Body of pancreas (tissue), 4 donors: ENCODE results near the gene ATG16L2. TPM values are rescaled to one million over a fixed set of nuclear protein-coding genes. Genes with fewer than 3 reads are reported as not detected.

Source experiments
- ATAC-seq: fragments of 150-250 bp; one replicate; pipeline ENCODE4 v1.9.1; 2016
- DNase-seq, 4 donors: peaks; one replicate each; pipeline ENCODE4 v3.0.0-alpha.2; 2019
- H3K27ac ChIP-seq, 4 donors: fragments of 200-600 bp; sonication (generic); 1 replicate in 3 of 4; 2 replicates in 1 of 4; pipeline versions ENCODE4 v1.5.1 to v1.6.1; 2016 to 2019; ENCODE audit warnings: mild to moderate bottlenecking in 1 of 4, mixed read lengths in 1 of 4, moderate library complexity in 1 of 4
- H3K27me3 ChIP-seq, 2 donors: fragments of 200-600 bp; sonication (generic); one replicate each; pipeline ENCODE4 v1.6.0; 2016; ENCODE audit warnings: mild to moderate bottlenecking in 1 of 2
- H3K36me3 ChIP-seq, 2 donors: fragments of 200-600 bp; sonication (generic); replicated peaks in 1 of 2; 2 replicates each; pipeline ENCODE4 v1.5.1; 2016; ENCODE audit warnings: low read depth in 2 of 2; ENCODE audit not compliant: insufficient read depth in 1 of 2
- H3K4me1 ChIP-seq: fragments of 200-600 bp; sonication (generic); one replicate; pipeline ENCODE4 v1.6.0; 2016
- H3K4me3 ChIP-seq, 2 donors: fragments of 200-600 bp; sonication (generic); 1 replicate in 1 of 2; 2 replicates in 1 of 2; pipeline ENCODE4 v1.5.1; 2016 to 2019
- H3K9me3 ChIP-seq, 3 donors: fragments of 200-600 bp; sonication (generic); 1 replicate in 2 of 3; 2 replicates in 1 of 3; pipeline ENCODE4 v1.5.1; 2016
- CTCF ChIP-seq, 7 experiments: fragments of 450-650 bp in 4 of 7; fragments of 200-600 bp in 3 of 7; sonication (generic) in 3 of 7; IDR thresholded peaks; one replicate each; pipeline ENCODE4 v1.5.1; 2016 to 2019; ENCODE audit warnings: antibody characterized with exemption in 7 of 7
- POLR2A ChIP-seq, 3 donors: fragments of 450-650 bp; IDR thresholded peaks; one replicate each; pipeline ENCODE4 v1.6.1; 2016; ENCODE audit warnings: antibody characterized with exemption in 3 of 3, mild to moderate bottlenecking in 2 of 3
- WGBS, 2 donors: methylation state at CpG; one replicate each; pipeline ENCODE4 v1.1.5; 2017; 5-methylcytosine and 5-hydroxymethylcytosine counted together
- intact Hi-C: fragments of 100-400 bp; cut with DNase I; formaldehyde crosslinking; loops from one replicate; pipeline ENCODE4 v1.15.1; 2023
- total RNA-seq, 2 donors: library from RNA; depleted of rRNA; stranded (reverse); fragments of >200 nt; gene quantifications; one replicate each; pipeline ENCODE4 v1.1.0, GENCODE V29; 2016

ATG16L2 gene
- total RNA-seq, 2 donors from 2014 or later, result 27.5 to 28.3 TPM

DNA sequence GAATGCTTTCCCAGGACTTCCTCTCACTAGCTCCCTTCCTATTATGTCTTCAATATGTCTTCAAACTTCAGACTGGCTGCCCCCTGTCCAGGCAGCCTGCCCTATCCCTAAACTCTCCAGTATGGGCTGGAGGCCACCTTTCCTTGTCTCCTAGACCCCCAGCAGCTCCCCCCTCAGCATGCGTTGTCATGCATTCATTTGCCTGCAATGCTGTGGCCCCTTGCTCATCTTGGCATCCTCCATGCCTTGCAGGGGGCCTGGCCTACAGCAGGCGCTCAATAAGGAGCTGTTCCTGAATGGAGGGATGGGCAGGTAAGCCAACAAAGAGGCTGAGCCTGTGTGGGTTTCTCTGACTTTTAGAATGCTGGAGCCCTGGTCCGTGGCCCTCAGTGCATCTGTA, 45.6 kb upstream of the ATG16L2 start:
- Histone ChIP-seq H3K36me3 (no peaks in the 10 kb centered on the region), H3K4me1 (peaks cover 65% of the 10 kb centered on the region), H3K27ac (peak overlapping the region in 1 of 4 donors; percentile 7), H3K4me3 (no peak overlapping the region), H3K27me3 (no peaks in the 10 kb centered on the region), H3K9me3 (no peaks in the 10 kb centered on the region)
- WGBS, 2 donors, result 83 to 84% methylated on average over 3 of the region's 3 CpGs
- no peak for TF ChIP-seq POLR2A (IDR thresholded peaks at IDR 0.05)
- no peak for TF ChIP-seq CTCF (IDR thresholded peaks at IDR 0.05)
- DNase-seq, result no peak
- intact Hi-C loops, result no loop called here
- no peak for ATAC-seq

- Histone ChIP-seq H3K4me1 (peaks cover 76% of the 10 kb centered on the region), H3K27ac (no peak overlapping the region), H3K9me3 (no peaks in the 10 kb centered on the region), H3K36me3 (no peaks in the 10 kb centered on the region), H3K27me3 (no peaks in the 10 kb centered on the region), H3K4me3 (no peak overlapping the region)
- 56 to 61% methylated on average over 4 of the region's 4 CpGs for WGBS, 2 donors
- ATAC-seq (no peak), DNase-seq (no peak)
- intact Hi-C loops, result no loop called here
- TF ChIP-seq CTCF (IDR thresholded peaks at IDR 0.05), result no peak
- no peak for TF ChIP-seq POLR2A (IDR thresholded peaks at IDR 0.05)
Observed at GRCh38 chr11:72769680-72770079, 44.5 kb upstream of the ATG16L2 start.

DNA sequence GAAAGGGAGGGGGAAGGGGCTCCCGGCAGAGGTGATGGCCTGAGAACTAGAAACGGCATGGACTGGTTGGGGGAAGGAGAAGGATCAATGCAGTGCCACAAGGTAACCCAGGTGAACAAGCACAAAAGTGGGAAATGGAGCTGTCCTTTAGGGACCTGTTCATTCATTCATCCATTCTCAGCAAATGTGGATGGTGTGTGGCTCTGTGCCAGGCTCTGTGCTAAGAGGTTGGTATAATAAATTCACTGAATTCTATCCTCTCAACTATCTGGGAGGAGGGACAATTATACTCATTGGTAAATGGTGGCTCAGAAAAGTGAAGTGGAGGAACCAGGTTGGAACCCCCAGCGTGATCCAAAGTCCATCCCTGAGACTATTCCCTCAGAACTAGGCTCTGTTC, 43.4 kb upstream of the ATG16L2 start:
- Histone ChIP-seq H3K27ac (no peak overlapping the region), H3K36me3 (no peaks in the 10 kb centered on the region), H3K4me1 (peaks cover 88% of the 10 kb centered on the region), H3K9me3 (no peaks in the 10 kb centered on the region), H3K4me3 (no peak overlapping the region), H3K27me3 (no peaks in the 10 kb centered on the region)
- peak in 1 of 4 donors; percentile 36 for DNase-seq
- no peak for ATAC-seq
- TF ChIP-seq CTCF (IDR thresholded peaks at IDR 0.05) (no peak), POLR2A (IDR thresholded peaks at IDR 0.05) (no peak)
- intact Hi-C loops, result no loop called here
- WGBS, 2 donors, result 84% methylated on average over 3 of the region's 3 CpGs

GRCh38 chr11:72771507-72771906, 42.7 kb upstream of the ATG16L2 start:
- no peak for ATAC-seq
- TF ChIP-seq POLR2A (IDR thresholded peaks at IDR 0.05) (no peak), CTCF (IDR thresholded peaks at IDR 0.05) (no peak)
- intact Hi-C loops, result no loop called here
- Histone ChIP-seq H3K36me3 (no peaks in the 10 kb centered on the region), H3K4me3 (no peak overlapping the region), H3K27me3 (no peaks in the 10 kb centered on the region), H3K4me1 (peaks cover 95% of the 10 kb centered on the region), H3K27ac (no peak overlapping the region), H3K9me3 (no peaks in the 10 kb centered on the region)
- 53 to 66% methylated on average over 4 of the region's 4 CpGs for WGBS, 2 donors
- no peak for DNase-seq

- Histone ChIP-seq H3K27me3 (no peaks in the 10 kb centered on the region), H3K9me3 (no peaks in the 10 kb centered on the region), H3K4me1 (peaks cover 95% of the 10 kb centered on the region), H3K36me3 (no peaks in the 10 kb centered on the region), H3K27ac (no peak overlapping the region), H3K4me3 (no peak overlapping the region)
- TF ChIP-seq CTCF (IDR thresholded peaks at IDR 0.05) (no peak), POLR2A (IDR thresholded peaks at IDR 0.05) (no peak)
- no peak for ATAC-seq
- 74 to 86% methylated on average over 6 to 12 of the region's 12 CpGs for WGBS, 2 donors
- intact Hi-C loops, result no loop called here
- DNase-seq, result no peak
Observed at GRCh38 chr11:72772059-72772458, 42.2 kb upstream of the ATG16L2 start.
